A549 (cell line): Measurements from ENCODE around the gene NRTN. TPM values are rescaled to one million over a fixed set of nuclear protein-coding genes. Genes with fewer than 3 reads are reported as not detected.

Experiments used
- ATAC-seq, 2 experiments: fragments of 200-7000 bp in 1 of 2; fragments of >200 bp in 1 of 2; cut with Nextera tagmentation in 1 of 2; cut with Tn5 transposase in 1 of 2; 3 replicates each; pipeline versions ENCODE4 v1.8.0 to v1.9.1; 2018 to 2020; ENCODE audit warnings: mild to moderate bottlenecking in 1 of 2, moderate library complexity in 1 of 2
- CTCF ChIA-PET: fragments of 300-600 bp; sonication (Branson Sonifier 250); formaldehyde crosslinking; extraction: SDS; loops from one replicate; lab custom pipeline; 2021; ENCODE audit warnings: antibody characterized with exemption, inconsistent platforms; lab: Yijun Ruan, JAX
- POLR2A ChIA-PET: fragments of 350-600 bp; formaldehyde crosslinking; extraction: SDS; loops from one replicate; lab custom pipeline; 2021; ENCODE audit warnings: antibody characterized with exemption, inconsistent platforms; lab: Yijun Ruan, JAX
- DNase-seq, 2 experiments: peaks; one replicate each; pipeline versions ENCODE4 v3.0.0 to v3.0.0-alpha.2; 2011 to 2016; ENCODE audit warnings: low read depth in 1 of 2, low spot score in 1 of 2
- FAIRE-seq: peaks from 2 replicates; lab custom pipeline; 2011; peaks lifted over from hg19 to GRCh38; lab: Jason Lieb, UNC
- H3K27ac ChIP-seq, 2 experiments: fragments of >200 bp; sonication (Bioruptor Twin); formaldehyde crosslinking; 3 replicates each; pipeline ENCODE4 v1.5.1; 2016 to 2017
- H3K4me1 ChIP-seq: fragments of >200 bp; sonication (Bioruptor Twin); formaldehyde crosslinking; 3 replicates; pipeline ENCODE4 v1.6.1; 2016
- H3K4me2 ChIP-seq: fragments of >200 bp; sonication (Bioruptor Twin); formaldehyde crosslinking; 3 replicates; pipeline ENCODE4 v1.6.1; 2016
- H3K4me3 ChIP-seq: fragments of >200 bp; sonication (Bioruptor Twin); formaldehyde crosslinking; 3 replicates; pipeline ENCODE4 v1.5.1; 2016
- H3K9me3 ChIP-seq: fragments of >200 bp; sonication (Bioruptor Twin); formaldehyde crosslinking; 3 replicates; pipeline ENCODE4 v1.6.1; 2016
- BHLHE40 ChIP-seq: IDR thresholded peaks from 2 replicates; pipeline ENCODE4 v1.6.1; 2012; ENCODE audit warnings: low read depth, low read length, inconsistent platforms
- CBX2 ChIP-seq: fragments of 200-600 bp; sonication (generic); IDR thresholded peaks from 2 replicates; pipeline ENCODE4 v1.6.1; 2016; ENCODE audit warnings: low read depth, mild to moderate bottlenecking, borderline replicate concordance
- CBX8 ChIP-seq: fragments of 200-600 bp; sonication (generic); IDR thresholded peaks from 2 replicates; pipeline ENCODE4 v1.6.1; 2016
- CEBPB ChIP-seq, 2 experiments: fragments of >200 bp in 1 of 2; sonication (Bioruptor Twin) in 1 of 2; formaldehyde crosslinking in 1 of 2; IDR thresholded peaks; 2 replicates each; pipeline ENCODE4 v1.6.1; 2012 to 2016
- EP300 ChIP-seq, 2 experiments: fragments of >200 bp; sonication (Bioruptor Twin); formaldehyde crosslinking; IDR thresholded peaks; 2 replicates in 1 of 2; 3 replicates in 1 of 2; pipeline ENCODE4 v1.6.1; 2016 to 2017
- FOSB ChIP-seq: fragments of 250-450 bp; sonication (Bioruptor Pico); IDR thresholded peaks from 2 replicates; pipeline ENCODE4 v1.5.0; 2020; ENCODE audit warnings: mild to moderate bottlenecking, moderate library complexity
- FOXS1 ChIP-seq: fragments of 250-450 bp; sonication (Bioruptor Pico); IDR thresholded peaks from 2 replicates; pipeline ENCODE4 v1.5.0; 2020; ENCODE audit warnings: mild to moderate bottlenecking, moderate library complexity
- GATA3 ChIP-seq: IDR thresholded peaks from 2 replicates; pipeline ENCODE4 v1.6.1; 2012; ENCODE audit warnings: borderline replicate concordance
- HES2 ChIP-seq: fragments of >200 bp; sonication (Bioruptor Twin); formaldehyde crosslinking; IDR thresholded peaks from 2 replicates; pipeline ENCODE4 v1.6.1; 2016
- HEYL ChIP-seq: fragments of 250-450 bp; sonication (Bioruptor Pico); IDR thresholded peaks from 2 replicates; pipeline ENCODE4 v1.8.0; 2021; ENCODE audit warnings: mild to moderate bottlenecking, moderate library complexity
- HOXB13 ChIP-seq: fragments of 250-450 bp; sonication (Bioruptor Pico); IDR thresholded peaks from 2 replicates; pipeline ENCODE4 v1.5.0; 2020; ENCODE audit warnings: low read depth, mild to moderate bottlenecking, moderate library complexity
- HOXB5 ChIP-seq: fragments of 250-450 bp; sonication (Bioruptor Pico); IDR thresholded peaks from 2 replicates; pipeline ENCODE4 v1.5.0; 2020; ENCODE audit warnings: mild to moderate bottlenecking, moderate library complexity
- JUN ChIP-seq, 2 experiments: fragments of >200 bp; sonication (Bioruptor Twin); formaldehyde crosslinking; IDR thresholded peaks; 2 replicates in 1 of 2; 3 replicates in 1 of 2; pipeline ENCODE4 v1.6.1; 2016 to 2017
- JUNB ChIP-seq: fragments of >200 bp; sonication (Bioruptor Twin); formaldehyde crosslinking; IDR thresholded peaks from 2 replicates; pipeline ENCODE4 v1.6.1; 2016
- KDM1A ChIP-seq: fragments of 200-600 bp; sonication (generic); IDR thresholded peaks from 2 replicates; pipeline ENCODE4 v1.6.1; 2016; ENCODE audit warnings: low read depth, mild to moderate bottlenecking
- KDM5A ChIP-seq: fragments of 200-600 bp; sonication (generic); IDR thresholded peaks from 2 replicates; pipeline ENCODE4 v1.6.1; 2016; ENCODE audit warnings: antibody characterized with exemption, mild to moderate bottlenecking
- MAX ChIP-seq: IDR thresholded peaks from 2 replicates; pipeline ENCODE4 v1.6.1; 2012
- POLR2A ChIP-seq: IDR thresholded peaks from 2 replicates; pipeline ENCODE4 v1.6.1; 2012; ENCODE audit warnings: mild to moderate bottlenecking, low read length
- RCOR1 ChIP-seq: fragments of 150-350 bp; IDR thresholded peaks from 2 replicates; pipeline ENCODE4 v1.6.1; 2014; ENCODE audit warnings: antibody characterized with exemption, low read length, low read depth
- RNF2 ChIP-seq: fragments of 200-600 bp; sonication (generic); IDR thresholded peaks from 2 replicates; pipeline ENCODE4 v1.6.1; 2016; ENCODE audit warnings: low read depth, mild to moderate bottlenecking, antibody characterized with exemption, moderate library complexity, borderline replicate concordance
- SMC3 ChIP-seq: fragments of >200 bp; sonication (Bioruptor Twin); formaldehyde crosslinking; IDR thresholded peaks from 3 replicates; pipeline ENCODE4 v1.6.1; 2018; ENCODE audit warnings: inconsistent platforms
- SREBF2 ChIP-seq: fragments of 450-650 bp; IDR thresholded peaks from 2 replicates; pipeline ENCODE4 v1.6.1; 2014; ENCODE audit warnings: mild to moderate bottlenecking, moderate library complexity
- TFCP2L1 ChIP-seq: fragments of 250-450 bp; sonication (Bioruptor Pico); IDR thresholded peaks from 2 replicates; pipeline ENCODE4 v1.5.0; 2021; ENCODE audit warnings: mild to moderate bottlenecking
- TP53 ChIP-seq: fragments of 250-450 bp; sonication (Bioruptor Pico); IDR thresholded peaks from 2 replicates; pipeline ENCODE4 v1.5.0; 2021; ENCODE audit warnings: mild to moderate bottlenecking, moderate library complexity
- USF2 ChIP-seq: fragments of 450-650 bp; IDR thresholded peaks from 2 replicates; pipeline ENCODE4 v1.6.1; 2014; ENCODE audit warnings: antibody characterized with exemption
- ZC3H11A ChIP-seq: fragments of 450-650 bp; IDR thresholded peaks from 2 replicates; pipeline ENCODE4 v1.6.1; 2014; ENCODE audit warnings: antibody characterized with exemption, mild to moderate bottlenecking
- ZNF302 ChIP-seq: fragments of 250-450 bp; sonication (Bioruptor Pico); IDR thresholded peaks from 2 replicates; pipeline ENCODE4 v1.9.0; 2021; ENCODE audit warnings: inconsistent platforms, mild to moderate bottlenecking, moderate library complexity
- ZSCAN20 ChIP-seq: fragments of 250-450 bp; sonication (Bioruptor Pico); IDR thresholded peaks from 2 replicates; pipeline ENCODE4 v1.8.0; 2022; ENCODE audit warnings: mild to moderate bottlenecking, moderate library complexity
- WGBS: methylation state at CpG from one replicate; pipeline ENCODE4 v1.1.6; 2017; ENCODE audit errors: missing lambda C conversion rate; 5-methylcytosine and 5-hydroxymethylcytosine counted together
- polyA plus RNA-seq, 4 experiments: library from polyadenylated mRNA; depleted of rRNA in 3 of 4; stranded (reverse); fragments of >200 nt; fragmentation: RNase III in 1 of 4; extraction: RNeasy Plus Mini Kit Qiagen cat#74134 plus additional on column Dnase treatment in 1 of 4; gene quantifications; 2 replicates in 3 of 4; 3 replicates in 1 of 4; pipeline ENCODE4 v1.2.3, GENCODE V29; 2011 to 2017

Gene NRTN
- polyA plus RNA-seq, 2 of the 4 experiments (the other 2 are of a cell fraction) = 0.32 to 0.61 TPM

- no peak for DNase-seq
- Histone ChIP-seq H3K4me1 (no peaks in the 10 kb centered on the region), H3K4me2 (no peak overlapping the region), H3K4me3 (no peak overlapping the region), H3K27ac (no peak overlapping the region), H3K9me3 (no peaks in the 10 kb centered on the region)
- ATAC-seq = no peak
- no peak for FAIRE-seq
- CTCF ChIA-PET = interaction anchor here (0.8 kb wide), 1 partner anchor 22 kb away, joined by 3 read pairs; no protein-coding TSS in a partner anchor
- WGBS = 100% methylated on average over 3 of the region's 3 CpGs
- POLR2A ChIA-PET = interaction anchor here (0.6 kb wide), 1 partner anchor 45 kb away, joined by 3 read pairs; the partner anchor contains the start of genes CATSPERD and LONP1
- TF ChIP-seq CBX2 = no peak
- TF ChIP-seq BHLHE40 = no peak
- TF ChIP-seq HES2 = no peak
- no peak for TF ChIP-seq ZC3H11A
- TF ChIP-seq ZSCAN20 = no peak
- TF ChIP-seq POLR2A = no peak
- TF ChIP-seq CEBPB (IDR thresholded peaks at IDR 0.05) = no peak
- no peak for TF ChIP-seq TP53 (CRISPR knock-in tag)
- TF ChIP-seq HOXB5 (CRISPR knock-in tag) = no peak
- TF ChIP-seq RNF2 = no peak
- TF ChIP-seq KDM5A = no peak
- TF ChIP-seq FOSB = no peak
- TF ChIP-seq ZNF302 (CRISPR knock-in tag) = no peak
- TF ChIP-seq MAX = no peak
- no peak for TF ChIP-seq USF2
- TF ChIP-seq GATA3 = no peak
- TF ChIP-seq TFCP2L1 (CRISPR knock-in tag) = no peak
- no peak for TF ChIP-seq SMC3
- TF ChIP-seq JUN (IDR thresholded peaks at IDR 0.05) = no peak
- no peak for TF ChIP-seq HOXB13
These were observed 39.6 kb upstream of the NRTN start for GRCh38 chr19:5765220-5765619.

GRCh38 chr19:5767949-5768348 is 36.9 kb upstream of the NRTN start:
- ChIA-PET CTCF (interaction anchor here (0.6 to 0.8 kb wide), 2 partner anchors 26 to 27 kb away, joined by 3 read pairs; no protein-coding TSS in a partner anchor), POLR2A (no interaction called here)
- Histone ChIP-seq H3K4me2 (no peak overlapping the region), H3K9me3 (no peaks in the 10 kb centered on the region), H3K4me3 (no peak overlapping the region), H3K4me1 (no peaks in the 10 kb centered on the region), H3K27ac (no peak overlapping the region)
- DNase-seq (no peak), ATAC-seq (no peak), FAIRE-seq (no peak)
- TF ChIP-seq KDM5A = no peak
- no peak for TF ChIP-seq HOXB5 (CRISPR knock-in tag)
- TF ChIP-seq RCOR1 = no peak
- TF ChIP-seq FOSB = no peak
- no peak for TF ChIP-seq KDM1A
- no peak for TF ChIP-seq EP300 (IDR thresholded peaks at IDR 0.05)
- TF ChIP-seq JUNB = no peak
- TF ChIP-seq MAX = no peak
- TF ChIP-seq SREBF2 = no peak
- no peak for TF ChIP-seq BHLHE40
- TF ChIP-seq CBX8 = no peak
- TF ChIP-seq HEYL (CRISPR knock-in tag) = no peak
- 91% methylated on average over 10 of the region's 10 CpGs for WGBS

- TF ChIP-seq FOXS1 (CRISPR knock-in tag) (no peak), SMC3 (no peak), RNF2 (no peak), POLR2A (no peak)
- H3K9me3 ChIP-seq = no peaks in the 10 kb centered on the region
- ATAC-seq (no peak), DNase-seq (no peak), FAIRE-seq (no peak)
- ChIA-PET POLR2A (no interaction called here), CTCF (interaction anchor here (1.2 to 4.3 kb wide), 4 partner anchors 22 to 119 kb away, joined by 3 to 35 read pairs (median 20); partner anchors contain the start of gene NRTN)
- peaks cover 5% of the 10 kb centered on the region; the same call in 1 of the 3 replicates for H3K4me1 ChIP-seq
- no peak overlapping the region for H3K4me3 ChIP-seq
- no peak overlapping the region for H3K4me2 ChIP-seq
- H3K27ac ChIP-seq = peak overlapping the region in 1 of 2 experiments; percentile 91; a peak in 3 of 6 replicates
- WGBS = 90% methylated on average over 19 of the region's 19 CpGs
These were observed 32.5 kb upstream of the NRTN start for GRCh38 chr19:5772416-5772815.
